RWPE1 (cell line): Measurements from ENCODE around the gene STRN.
A peak's percentile ranks its signal among the peaks of the same experiment; 100 is the strongest.

ENCODE experiments used
- CTCF ChIA-PET: fragments of 350-600 bp; sonication (Branson Sonifier 250); formaldehyde crosslinking; extraction: SDS; loops from one replicate; lab custom pipeline; 2021; lab: Yijun Ruan, JAX
- POLR2A ChIA-PET: fragments of 400-600 bp; formaldehyde crosslinking; extraction: SDS; loops from one replicate; lab custom pipeline; 2020; ENCODE audit warnings: antibody characterized with exemption; ENCODE audit not compliant: low non-redundant PET; lab: Yijun Ruan, JAX
- DNase-seq: peaks from one replicate; pipeline ENCODE4 v3.0.0; 2012; ENCODE audit warnings: low spot score
- H3K27ac ChIP-seq: fragments of 450-650 bp; 2 replicates; pipeline ENCODE4 v1.5.1; 2017
- CTCF ChIP-seq: fragments of 450-650 bp; conservative IDR thresholded peaks from 2 replicates; pipeline ENCODE4 v1.5.1; 2017; ENCODE audit warnings: low read depth, mild to moderate bottlenecking

Gene STRN, protein sequence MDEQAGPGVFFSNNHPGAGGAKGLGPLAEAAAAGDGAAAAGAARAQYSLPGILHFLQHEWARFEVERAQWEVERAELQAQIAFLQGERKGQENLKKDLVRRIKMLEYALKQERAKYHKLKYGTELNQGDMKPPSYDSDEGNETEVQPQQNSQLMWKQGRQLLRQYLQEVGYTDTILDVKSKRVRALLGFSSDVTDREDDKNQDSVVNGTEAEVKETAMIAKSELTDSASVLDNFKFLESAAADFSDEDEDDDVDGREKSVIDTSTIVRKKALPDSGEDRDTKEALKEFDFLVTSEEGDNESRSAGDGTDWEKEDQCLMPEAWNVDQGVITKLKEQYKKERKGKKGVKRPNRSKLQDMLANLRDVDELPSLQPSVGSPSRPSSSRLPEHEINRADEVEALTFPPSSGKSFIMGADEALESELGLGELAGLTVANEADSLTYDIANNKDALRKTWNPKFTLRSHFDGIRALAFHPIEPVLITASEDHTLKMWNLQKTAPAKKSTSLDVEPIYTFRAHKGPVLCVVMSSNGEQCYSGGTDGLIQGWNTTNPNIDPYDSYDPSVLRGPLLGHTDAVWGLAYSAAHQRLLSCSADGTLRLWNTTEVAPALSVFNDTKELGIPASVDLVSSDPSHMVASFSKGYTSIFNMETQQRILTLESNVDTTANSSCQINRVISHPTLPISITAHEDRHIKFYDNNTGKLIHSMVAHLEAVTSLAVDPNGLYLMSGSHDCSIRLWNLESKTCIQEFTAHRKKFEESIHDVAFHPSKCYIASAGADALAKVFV

DNA sequence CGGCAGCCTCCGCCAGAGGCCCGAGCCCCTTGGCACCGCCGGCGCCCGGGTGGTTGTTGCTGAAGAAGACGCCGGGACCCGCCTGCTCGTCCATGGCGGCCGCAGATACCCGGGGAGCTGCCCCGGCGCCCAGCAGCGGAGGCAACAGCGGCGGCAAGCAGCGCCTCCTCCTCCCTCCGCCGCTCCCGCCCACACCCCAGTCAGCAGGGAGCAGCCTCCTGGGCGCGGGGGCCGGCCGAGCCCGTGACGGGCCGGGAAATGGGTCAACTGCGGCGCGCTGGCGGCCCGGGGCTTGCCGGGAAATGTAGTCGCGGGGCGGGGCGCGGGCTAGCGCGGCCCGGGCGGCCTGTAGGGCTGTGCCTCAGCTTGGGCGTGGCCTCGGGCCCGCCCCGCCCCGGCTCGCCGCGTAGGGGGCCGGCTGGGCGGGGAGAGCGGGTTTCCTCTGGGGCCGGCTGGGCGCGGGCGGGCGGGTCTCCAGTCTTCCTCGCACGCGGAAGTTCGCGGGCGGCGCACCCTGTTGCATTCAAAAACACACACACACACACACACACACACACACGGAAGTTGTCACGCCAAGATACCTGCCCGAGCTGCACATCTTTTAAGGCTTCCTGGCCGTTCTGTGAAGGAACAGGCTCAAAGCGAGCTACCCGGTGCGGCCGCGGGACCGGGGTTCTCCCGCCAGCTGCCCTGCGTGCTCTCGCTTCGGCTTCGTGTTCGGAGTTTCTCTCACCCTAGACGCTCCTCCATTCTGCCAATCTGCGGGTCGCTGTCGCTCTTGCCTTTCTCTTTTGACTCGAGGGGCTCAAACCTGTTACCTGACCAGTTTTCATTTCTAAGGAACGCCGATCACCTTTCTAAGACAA lies at the start of gene STRN:
Gene STRN (minus strand): TSS at position 167 of the 866 bp plus-strand sequence. CDS start 73 bp downstream, at position 94.
- POLR2A ChIA-PET = interaction anchor here (0.5 to 0.6 kb wide), 3 partner anchors 21 to 262 kb away, joined by 3 to 4 read pairs (median 4); no protein-coding TSS in a partner anchor
- peak; percentile 94 for DNase-seq
- H3K27ac ChIP-seq = peak within 1 kb of the TSS; percentile 88
- TF ChIP-seq CTCF = no peak
- CTCF ChIA-PET = interaction anchor here (0.5 kb wide), 2 partner anchors 118 to 1534 kb away, joined by 3 read pairs; no protein-coding TSS in a partner anchor

DNA sequence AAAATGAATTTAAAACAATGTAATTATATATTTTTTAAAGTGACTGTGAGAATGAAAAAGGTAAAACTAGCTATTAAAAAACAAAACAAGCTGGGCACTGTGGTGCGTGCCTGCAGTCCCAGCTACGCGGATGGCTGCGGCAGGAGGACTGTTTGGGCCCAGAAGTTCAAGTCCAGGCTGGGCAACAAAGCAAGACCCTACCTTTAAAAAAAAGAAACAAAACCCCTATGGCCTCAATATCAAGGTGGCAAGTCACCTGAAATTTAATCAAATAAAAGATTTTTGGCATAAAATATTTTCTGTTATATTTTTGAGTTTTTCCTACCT lies 46.9 kb upstream of the STRN start:
- TF ChIP-seq CTCF = no peak
- DNase-seq = no peak
- ChIA-PET POLR2A (no interaction called here), CTCF (no interaction called here)
- no peak overlapping the region for H3K27ac ChIP-seq

GRCh38 chr2:37011130-37011529 lies 44.8 kb upstream of the STRN start:
- no peak for TF ChIP-seq CTCF
- POLR2A ChIA-PET = no interaction called here
- no peak for DNase-seq
- H3K27ac ChIP-seq = no peak overlapping the region
- CTCF ChIA-PET = interaction anchor here (0.7 kb wide), 1 partner anchor 158 kb away, joined by 4 read pairs; no protein-coding TSS in a partner anchor

DNA sequence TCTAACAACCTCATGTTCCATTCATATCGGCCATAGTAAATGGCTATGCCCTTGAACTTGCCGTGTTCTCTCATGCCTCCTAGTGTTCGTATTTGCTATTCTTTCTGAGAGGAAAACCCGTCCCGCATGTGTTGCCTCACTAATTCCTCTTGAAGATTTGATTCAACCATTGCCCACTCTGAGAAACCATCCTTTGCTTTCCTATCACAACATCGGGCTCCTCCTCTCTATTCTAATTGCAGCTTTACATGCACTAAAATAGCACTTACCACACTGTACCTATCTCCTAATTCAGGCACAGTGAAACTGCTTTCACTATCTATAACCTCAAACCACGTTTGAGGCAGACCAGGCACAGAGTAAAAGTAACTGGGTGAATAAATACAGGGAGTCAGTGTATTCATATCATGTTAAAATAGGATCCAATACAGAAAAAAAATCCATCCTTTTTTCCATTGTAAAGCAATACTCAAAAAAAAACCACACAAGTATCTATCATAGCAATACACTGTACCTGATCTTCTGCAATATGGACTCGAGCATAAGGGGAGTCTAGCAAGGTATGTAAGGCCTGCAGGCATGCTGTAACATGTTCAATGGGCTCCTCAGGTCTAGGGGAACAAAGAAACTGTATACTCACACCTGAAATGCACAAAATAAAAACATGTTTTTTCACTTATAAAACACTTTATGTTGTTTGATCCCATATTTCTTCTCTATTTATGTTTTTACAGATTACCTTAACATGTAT lies 39.0 kb upstream of the STRN start:
- no peak for DNase-seq
- POLR2A ChIA-PET = no interaction called here
- TF ChIP-seq CTCF = no peak
- H3K27ac ChIP-seq = no peak overlapping the region
- CTCF ChIA-PET = no interaction called here

- TF ChIP-seq CTCF = no peak
- ChIA-PET CTCF (interaction anchor here (0.7 to 1.2 kb wide), 3 partner anchors 14 to 179 kb away, joined by 3 to 5 read pairs (median 4); no protein-coding TSS in a partner anchor), POLR2A (no interaction called here)
- DNase-seq = no peak
- H3K27ac ChIP-seq = no peak overlapping the region
Observed at GRCh38 chr2:37000988-37001556, 34.7 kb upstream of the STRN start.
